Measurements from ENCODE around the gene AKAP9.
"Not testable (repeated sequence)": the region's sequence is repeated elsewhere in the genome, so short reads cannot be mapped to it uniquely, and the experiment has no call there.

Gene AKAP9

DNA sequence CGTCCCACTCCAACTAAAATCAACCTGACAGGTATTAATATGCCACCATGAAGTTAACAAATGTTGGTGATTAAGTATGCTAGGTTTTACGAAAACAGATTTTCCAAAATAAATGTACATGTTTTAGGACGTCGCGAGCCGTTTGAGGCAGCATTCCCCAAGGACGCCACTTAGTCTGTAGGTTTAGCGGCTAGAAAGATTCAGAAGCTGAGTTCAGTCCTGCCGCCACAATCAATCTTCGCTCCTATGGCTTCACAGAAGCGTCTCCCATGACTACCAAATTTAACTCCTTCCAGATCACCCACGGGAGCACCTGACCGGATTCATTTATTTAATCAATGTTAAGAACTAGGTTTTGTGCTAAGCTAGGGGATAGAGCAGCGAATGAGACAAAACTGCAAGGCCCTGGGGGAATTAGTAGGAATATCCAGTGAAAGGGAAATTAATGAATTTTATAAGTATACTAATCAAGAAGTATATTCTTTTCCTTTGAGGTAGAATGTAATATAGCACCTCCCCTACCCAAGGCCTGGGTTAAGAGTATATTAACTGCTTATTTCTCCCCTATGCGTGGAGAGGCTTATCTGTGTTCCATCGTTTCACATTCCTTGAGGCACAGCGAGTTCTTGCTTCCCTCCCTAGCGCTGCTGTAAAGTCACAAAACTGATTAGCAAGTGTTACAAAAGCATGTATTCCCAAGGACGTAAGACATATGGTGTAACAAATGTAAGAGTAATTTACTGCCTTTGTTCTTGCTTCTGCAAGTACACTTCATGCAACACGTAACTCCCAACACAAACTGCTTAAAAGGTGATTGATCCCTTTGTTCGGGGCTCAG lies 194.6 kb downstream of the AKAP9 start:
- peak in 5 of 14 donors; percentile 27 to 70 (median 50) for DNase-seq

GRCh38 chr7:92137557-92137956 lies 196.9 kb downstream of the AKAP9 start:
- no peak for DNase-seq

GRCh38 chr7:92141161-92141560 lies 200.5 kb downstream of the AKAP9 start:
- no peak for DNase-seq

DNA sequence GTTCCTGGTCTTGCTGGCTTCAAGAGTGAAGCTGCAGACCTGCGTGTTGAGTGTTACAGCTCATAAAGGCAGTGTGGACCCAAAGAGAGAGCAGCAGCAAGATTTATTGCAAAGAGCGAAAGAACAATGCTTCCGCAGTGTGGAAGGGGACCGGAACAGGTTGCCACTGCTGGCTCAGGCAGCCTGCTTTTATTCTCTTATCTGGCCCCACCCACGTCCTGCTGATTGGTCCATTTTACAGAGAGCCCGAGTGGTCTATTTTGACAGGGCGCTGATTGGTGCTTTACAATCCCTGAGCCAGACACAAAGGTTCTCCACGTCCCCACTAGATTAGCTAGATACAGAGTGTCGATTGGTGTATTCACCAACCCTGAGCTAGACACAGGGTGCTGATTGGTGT lies 202.1 kb downstream of the AKAP9 start:
- DNase-seq: not testable (repeated sequence)

DNA sequence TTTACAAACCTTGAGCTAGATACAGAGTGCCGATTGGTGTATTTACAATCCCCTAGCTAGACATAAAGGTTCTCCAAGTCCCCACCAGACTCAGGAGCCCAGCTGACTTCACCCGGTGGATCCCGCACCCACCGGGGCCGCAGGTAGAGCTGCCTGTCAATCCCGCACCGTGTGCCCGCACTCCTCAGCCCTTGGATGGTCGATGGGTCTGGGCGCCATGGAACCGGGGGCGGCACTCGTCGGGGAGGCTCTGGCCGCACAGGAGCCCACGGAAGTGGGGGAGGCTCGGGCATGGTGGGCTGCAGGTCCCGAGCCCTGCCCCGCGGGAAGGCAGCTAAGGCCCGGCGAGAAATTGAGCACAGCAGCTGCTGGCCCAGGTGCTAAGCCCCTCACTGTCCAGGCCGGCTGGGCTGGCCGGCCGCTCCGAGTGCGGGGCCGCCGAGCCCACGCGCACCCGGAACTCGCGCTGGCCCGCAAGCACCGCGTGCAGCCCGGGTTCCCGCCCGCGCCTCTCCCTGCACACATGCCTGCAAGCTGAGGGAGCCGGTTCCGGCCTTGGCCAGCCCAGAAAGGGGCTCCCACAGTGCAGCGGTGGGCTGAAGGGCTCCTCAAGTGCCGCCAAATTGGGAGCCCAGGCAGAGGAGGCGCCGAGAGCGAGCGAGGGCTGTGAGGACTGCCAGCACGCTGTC lies 202.7 kb downstream of the AKAP9 start:
- not testable (repeated sequence) for DNase-seq

DNA sequence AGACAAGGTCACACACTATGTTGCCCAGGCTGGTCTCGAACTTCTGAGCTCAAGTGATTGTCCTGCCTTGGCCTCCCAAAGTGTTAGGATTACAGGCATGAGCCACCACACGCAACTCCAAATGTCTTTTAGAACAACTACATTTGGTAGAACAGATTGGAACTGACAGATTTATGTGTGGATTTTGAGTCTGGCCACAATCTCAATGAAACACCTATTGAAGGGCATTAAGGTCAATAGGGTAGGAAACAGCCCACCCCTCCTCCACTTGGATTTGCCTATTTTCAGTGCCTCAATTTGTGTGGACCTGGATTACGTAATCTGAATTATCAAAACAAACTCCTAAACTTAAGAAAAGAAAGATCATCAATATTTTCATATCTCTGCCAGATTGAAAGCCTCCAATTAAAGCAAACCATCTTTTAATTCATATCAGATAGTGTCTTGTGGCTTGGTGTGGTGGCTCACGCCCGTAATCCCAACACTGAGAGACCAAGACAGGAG lies 209.1 kb downstream of the AKAP9 start:
- DNase-seq: no peak

DNA sequence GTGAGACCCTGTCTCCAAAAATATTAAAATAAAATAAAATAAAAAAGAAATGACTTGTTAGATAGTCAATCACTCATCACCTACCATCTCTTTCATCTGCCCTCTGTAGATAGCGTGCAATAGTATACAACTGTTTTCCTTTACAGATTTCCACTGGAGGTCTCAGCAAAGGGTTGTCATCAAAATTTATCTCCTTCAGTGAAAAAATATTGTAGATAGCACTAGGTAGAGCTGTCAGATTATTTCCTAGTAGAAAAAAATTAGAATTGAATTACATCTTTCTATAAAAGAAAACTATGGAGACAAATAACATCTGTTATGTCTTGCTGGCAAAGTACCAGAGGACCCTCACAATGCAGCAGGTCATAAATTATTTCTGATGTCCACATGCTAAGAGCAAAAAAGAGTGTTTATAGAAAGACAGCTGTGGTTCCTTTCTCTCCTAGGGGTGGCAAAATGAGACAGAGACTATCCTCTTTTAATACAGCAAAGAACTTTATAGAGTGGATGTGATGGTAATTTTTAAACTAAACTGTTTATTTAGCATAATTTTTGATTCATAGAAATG lies 209.9 kb downstream of the AKAP9 start:
- DNase-seq: no peak

- no peak for DNase-seq
Observed at GRCh38 chr7:92155108-92155739, 214.6 kb downstream of the AKAP9 start.

DNA sequence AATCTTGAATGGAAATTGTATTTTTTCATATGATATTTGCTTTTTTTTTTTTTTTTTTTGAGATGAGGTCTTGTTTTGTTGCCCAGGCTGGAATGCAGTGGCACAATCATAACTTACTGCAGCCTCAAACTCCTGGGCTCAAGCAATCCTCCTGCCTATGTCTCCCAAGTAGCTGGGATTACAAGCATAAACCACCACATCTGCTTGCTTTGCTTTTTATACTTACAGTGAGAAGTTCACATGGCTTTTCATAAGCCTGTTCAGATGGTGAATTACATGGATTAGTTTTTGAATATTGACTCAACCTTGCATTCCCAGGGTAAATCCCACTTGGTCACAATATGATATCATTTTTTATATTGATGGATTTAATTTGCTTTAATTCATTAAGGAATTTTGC lies 216.3 kb downstream of the AKAP9 start:
- no peak for DNase-seq

DNA sequence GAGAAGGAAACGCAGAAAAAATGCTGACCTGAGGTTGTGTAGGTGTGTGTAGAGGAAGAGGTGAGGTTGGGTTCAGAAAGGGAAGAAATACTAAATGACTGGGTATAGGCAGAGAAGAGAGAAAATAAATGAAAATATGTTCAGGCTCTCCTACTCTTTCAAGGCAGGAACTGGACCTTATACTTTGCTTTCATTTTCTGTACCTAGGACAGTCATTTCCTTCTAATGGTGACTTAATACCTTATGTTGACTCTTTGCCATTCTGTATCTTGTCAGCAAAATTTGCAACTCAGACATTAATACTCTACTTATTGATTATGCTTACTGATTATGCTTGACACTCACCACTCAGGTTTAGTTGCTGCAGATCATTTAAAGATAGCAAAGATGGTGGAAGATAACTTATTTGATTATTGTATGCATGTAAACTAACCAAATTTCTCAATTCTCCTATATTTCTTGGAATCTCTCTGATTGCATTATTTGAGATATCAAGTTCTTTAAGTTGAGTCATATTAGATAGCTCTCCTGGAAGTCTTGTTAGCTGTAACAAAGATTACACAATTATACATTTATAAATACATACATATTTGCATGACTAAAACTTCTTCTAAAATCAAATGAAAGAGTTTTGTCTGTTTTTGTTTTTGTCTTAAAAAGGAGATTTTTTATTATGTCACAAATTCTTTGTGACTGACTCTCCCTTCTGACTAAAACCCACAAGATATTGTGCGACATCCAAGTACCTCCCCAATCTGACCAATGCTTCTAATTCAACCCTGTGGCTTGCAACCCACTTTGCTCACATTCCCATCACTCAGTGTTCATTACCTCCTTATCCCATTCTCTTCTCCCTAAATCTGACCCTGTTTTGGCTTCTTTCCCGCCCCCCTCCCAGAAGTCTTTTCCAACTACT lies 218.3 kb downstream of the AKAP9 start:
- no peak for DNase-seq
